Colonic mucosa (tissue), 4 donors: ENCODE results near the gene KRTAP12-1. TPM values are rescaled to one million over a fixed set of nuclear protein-coding genes. Genes with fewer than 3 reads are reported as not detected.
"Not testable (repeated sequence)": the region's sequence is repeated elsewhere in the genome, so short reads cannot be mapped to it uniquely, and the experiment has no call there.

ENCODE experiments used
- DNase-seq: peaks from one replicate; pipeline ENCODE4 v3.0.0-alpha.2; 2020
- H3K27ac ChIP-seq: fragments of 200-600 bp; one replicate; pipeline ENCODE4 v1.8.0; 2021
- H3K27me3 ChIP-seq: fragments of 200-600 bp; one replicate; pipeline ENCODE4 v1.8.0; 2021
- H3K36me3 ChIP-seq: fragments of 200-600 bp; one replicate; pipeline ENCODE4 v1.8.0; 2021
- H3K4me1 ChIP-seq: fragments of 200-600 bp; one replicate; pipeline ENCODE4 v1.8.0; 2021; ENCODE audit warnings: mild to moderate bottlenecking
- H3K4me3 ChIP-seq: fragments of 200-600 bp; one replicate; pipeline ENCODE4 v1.8.0; 2021
- H3K9ac ChIP-seq, 2 donors: one replicate each; pipeline ENCODE4 v1.7.0; 2013; ENCODE audit warnings: control low read depth in 2 of 2, low read depth in 2 of 2, low read length in 2 of 2
- H3K9me3 ChIP-seq: fragments of 200-600 bp; one replicate; pipeline ENCODE4 v1.8.0; 2021
- CTCF ChIP-seq: fragments of 200-600 bp; IDR thresholded peaks from one replicate; pipeline ENCODE4 v1.8.0; 2022; ENCODE audit warnings: antibody characterized with exemption, mild to moderate bottlenecking
- intact Hi-C: fragments of 100-400 bp; cut with DNase I; formaldehyde crosslinking; loops from one replicate; pipeline ENCODE4 v1.14.1; 2022
- total RNA-seq, 2 donors: library from RNA; stranded (reverse); fragmentation: NEBNext Ultra II Directional in 1 of 2; extraction: Animal tissue kit (Norgen Biotek cat#: 25700) in 1 of 2; gene quantifications; one replicate each; pipeline ENCODE4 v1.2.1, GENCODE V29; 2021
- donor health status: healthy.
- donor health status: DM: no; HTN: no; CAD: no.
- donor health status: DM: no; HTN: no; CAD: no.

The KRTAP12-1 gene
- total RNA-seq, 2 donors from 2014 or later = not detected

DNA sequence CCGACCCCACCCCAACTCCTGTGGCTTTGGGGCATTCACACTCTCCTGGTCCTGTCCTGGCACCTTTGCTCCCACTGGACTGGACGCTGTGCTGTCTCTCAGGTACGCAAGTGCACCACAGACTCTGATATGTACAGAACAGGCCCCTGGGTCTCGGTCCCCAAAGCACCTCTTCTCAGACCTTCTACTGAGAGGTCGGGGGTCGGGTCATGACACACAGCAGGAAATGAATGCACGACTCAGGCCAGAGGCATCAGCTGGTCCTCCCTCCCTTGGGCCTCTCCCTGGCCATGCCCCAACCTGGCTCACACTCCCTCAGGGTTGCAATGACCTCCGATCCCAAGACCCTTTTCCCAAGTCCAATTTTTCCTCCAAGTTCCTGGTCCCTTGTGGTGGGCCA is 13.2 kb upstream of the KRTAP12-1 start:
- Histone ChIP-seq H3K9ac (no peak overlapping the region), H3K9me3 (no peaks in the 10 kb centered on the region), H3K36me3 (no peaks in the 10 kb centered on the region), H3K4me3 (no peak overlapping the region), H3K27me3 (peaks cover 8% of the 10 kb centered on the region), H3K27ac (no peak overlapping the region), H3K4me1 (no peaks in the 10 kb centered on the region)
- DNase-seq = peak; percentile 12
- no peak for TF ChIP-seq CTCF
- intact Hi-C loops = no loop called here

- H3K36me3 ChIP-seq = no peaks in the 10 kb centered on the region
- no peaks in the 10 kb centered on the region for H3K9me3 ChIP-seq
- H3K4me1 ChIP-seq = no peaks in the 10 kb centered on the region
- no peak for TF ChIP-seq CTCF
- peaks cover 8% of the 10 kb centered on the region for H3K27me3 ChIP-seq
- intact Hi-C loops = no loop called here
- H3K4me3 ChIP-seq = no peak overlapping the region
- no peak for DNase-seq
- no peak overlapping the region for H3K9ac ChIP-seq
- no peak overlapping the region for H3K27ac ChIP-seq
Measured at GRCh38 chr21:44694776-44695175, 12.8 kb upstream of the KRTAP12-1 start.

DNA sequence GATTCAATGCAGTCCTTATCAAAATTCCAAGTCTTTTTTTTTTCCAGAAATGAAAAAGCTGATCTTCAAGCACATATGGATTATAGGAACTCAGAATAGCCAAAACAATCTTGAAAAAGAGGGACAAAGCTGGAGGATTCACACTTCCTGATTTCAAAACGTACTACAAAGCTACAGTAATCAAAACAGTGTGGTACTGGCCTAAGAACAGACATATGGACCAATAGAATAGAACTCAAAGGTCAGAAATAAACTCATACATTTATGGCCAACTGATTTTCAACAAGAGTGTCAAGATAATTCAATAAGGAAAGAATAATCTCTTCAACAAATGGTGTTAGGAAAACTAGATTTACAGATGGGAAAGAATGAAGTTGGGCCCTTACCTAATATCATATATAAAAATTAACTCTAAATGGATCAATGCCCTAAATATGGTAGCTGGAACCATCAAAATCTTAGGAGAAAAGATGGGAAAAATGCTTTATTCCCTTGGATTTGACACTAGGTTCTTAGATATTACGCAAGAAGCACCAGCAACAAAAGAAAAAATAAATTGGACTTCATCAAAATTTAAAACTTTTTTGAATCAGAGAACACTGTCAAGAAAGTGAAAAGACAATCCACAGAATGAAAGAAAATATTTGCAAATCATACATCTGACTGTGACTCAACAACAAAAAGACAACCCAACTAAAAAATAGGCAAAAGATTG is 11.0 kb upstream of the KRTAP12-1 start:
- intact Hi-C loops = no loop called here
- peaks cover 3% of the 10 kb centered on the region for H3K27me3 ChIP-seq
- H3K4me1 ChIP-seq = no peaks in the 10 kb centered on the region
- no peaks in the 10 kb centered on the region for H3K9me3 ChIP-seq
- no peak overlapping the region for H3K4me3 ChIP-seq
- no peak overlapping the region for H3K27ac ChIP-seq
- TF ChIP-seq CTCF = no peak
- DNase-seq = no peak
- H3K9ac ChIP-seq = no peak overlapping the region
- H3K36me3 ChIP-seq = no peaks in the 10 kb centered on the region

GRCh38 chr21:44691686-44692085 is 9.7 kb upstream of the KRTAP12-1 start:
- no peaks in the 10 kb centered on the region for H3K36me3 ChIP-seq
- TF ChIP-seq CTCF = no peak
- intact Hi-C loops = no loop called here

DNA sequence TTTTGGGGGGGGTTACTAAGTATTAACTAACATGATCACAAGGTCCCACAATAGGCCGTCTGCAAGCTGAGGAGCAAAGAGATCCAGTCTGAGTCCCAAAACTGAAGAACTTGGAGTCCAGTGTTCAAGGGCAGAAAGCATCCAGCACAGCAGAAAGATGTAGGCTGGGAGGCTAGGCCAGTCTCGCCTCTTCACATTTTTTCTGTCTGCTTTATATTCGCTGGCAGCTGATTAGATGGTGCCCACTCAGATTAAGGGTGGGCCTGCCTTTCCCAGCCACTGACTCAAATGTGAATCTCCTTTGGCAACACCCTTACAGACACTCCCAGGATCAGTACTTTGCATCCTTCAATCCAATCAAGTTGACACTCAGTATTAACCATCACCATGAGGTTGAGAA is 7.8 kb upstream of the KRTAP12-1 start:
- H3K4me3 ChIP-seq, DNase-seq, H3K27me3 ChIP-seq, H3K4me1 ChIP-seq, H3K27ac ChIP-seq, intact Hi-C loops, H3K9ac ChIP-seq, H3K36me3 ChIP-seq, H3K9me3 ChIP-seq: not testable (repeated sequence)

More at GRCh38 chr21:44691686-44692085, 9.7 kb upstream of the KRTAP12-1 start:
- Histone ChIP-seq H3K4me1 (no peaks in the 10 kb centered on the region), H3K27ac (no peak overlapping the region), H3K27me3 (no peaks in the 10 kb centered on the region), H3K9ac (no peak overlapping the region), H3K4me3 (no peak overlapping the region), H3K9me3 (no peaks in the 10 kb centered on the region)
- DNase-seq = no peak

- TF ChIP-seq CTCF = no peak
- no peak overlapping the region for H3K4me3 ChIP-seq
- no peak overlapping the region for H3K27ac ChIP-seq
- no peaks in the 10 kb centered on the region for H3K9me3 ChIP-seq
- intact Hi-C loops = no loop called here
- no peaks in the 10 kb centered on the region for H3K4me1 ChIP-seq
- no peaks in the 10 kb centered on the region for H3K27me3 ChIP-seq
- no peak for DNase-seq
- no peaks in the 10 kb centered on the region for H3K36me3 ChIP-seq
- no peak overlapping the region for H3K9ac ChIP-seq
Measured at GRCh38 chr21:44687671-44688070, 5.7 kb upstream of the KRTAP12-1 start.
